CD4-positive, alpha-beta T cell treated with Interleukin-12 subunit alpha and Interleukin-12 subunit beta, for 1 hour (primary cell): Measurements from ENCODE around the gene GLYR1.
A peak's percentile ranks its signal among the peaks of the same experiment; 100 is the strongest.

Experiments used
- DNase-seq: peaks from one replicate; pipeline ENCODE4 v3.0.0-alpha.2; 2020

GLYR1 gene

DNA sequence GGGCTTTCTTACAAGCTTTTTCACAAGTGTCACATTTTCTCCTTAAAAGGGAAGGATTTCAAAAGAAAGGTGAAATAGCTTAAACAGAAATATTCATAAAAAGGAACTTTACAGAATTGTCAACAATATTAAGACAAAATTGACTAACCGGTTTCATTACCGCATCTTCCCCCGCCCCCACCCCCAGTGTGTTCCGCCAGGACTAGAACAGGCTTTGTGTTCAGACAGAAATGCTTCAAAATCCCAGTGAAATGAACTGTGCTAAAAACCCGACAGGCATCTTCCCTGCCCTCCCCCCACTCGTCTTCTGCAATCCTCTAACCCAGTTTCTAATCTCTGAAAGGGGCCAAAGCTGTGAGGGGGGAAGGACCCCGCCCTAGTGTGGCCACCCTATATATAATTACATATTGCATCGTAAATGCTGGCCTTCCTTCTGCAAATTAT lies 43.7 kb downstream of the GLYR1 start:
- DNase-seq = no peak

DNA sequence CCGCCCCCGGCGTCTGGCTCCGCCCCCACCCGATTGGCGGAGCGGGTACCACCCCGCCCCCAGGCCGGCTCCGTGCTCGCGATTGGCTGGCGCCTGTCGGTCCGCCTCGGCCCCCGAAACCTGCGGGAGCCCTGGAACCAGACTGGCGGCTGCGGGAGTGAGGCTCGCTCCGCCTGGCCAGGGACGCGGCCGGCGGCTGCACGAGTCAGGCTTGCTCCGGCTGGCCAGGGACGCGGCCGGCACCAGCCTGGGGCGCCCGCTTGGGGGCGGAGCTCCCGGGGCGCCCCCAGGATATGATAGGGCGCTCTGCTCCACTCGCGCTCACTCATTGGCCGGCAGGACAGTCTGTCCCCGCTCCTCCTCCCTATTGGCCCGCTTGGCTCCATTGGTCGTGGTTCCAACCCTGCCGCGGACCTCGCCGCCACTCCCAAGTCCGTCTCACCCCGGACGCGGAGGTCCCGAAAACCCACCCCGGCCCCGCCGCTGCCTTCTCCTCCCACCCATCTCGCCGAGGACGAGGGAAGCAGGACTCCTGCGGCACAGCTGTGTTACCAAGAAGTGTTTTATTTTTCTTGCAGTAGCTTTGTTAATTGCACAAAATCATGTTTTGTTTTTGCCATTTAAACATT lies 44.3 kb downstream of the GLYR1 start:
- DNase-seq = peak; percentile 88

DNA sequence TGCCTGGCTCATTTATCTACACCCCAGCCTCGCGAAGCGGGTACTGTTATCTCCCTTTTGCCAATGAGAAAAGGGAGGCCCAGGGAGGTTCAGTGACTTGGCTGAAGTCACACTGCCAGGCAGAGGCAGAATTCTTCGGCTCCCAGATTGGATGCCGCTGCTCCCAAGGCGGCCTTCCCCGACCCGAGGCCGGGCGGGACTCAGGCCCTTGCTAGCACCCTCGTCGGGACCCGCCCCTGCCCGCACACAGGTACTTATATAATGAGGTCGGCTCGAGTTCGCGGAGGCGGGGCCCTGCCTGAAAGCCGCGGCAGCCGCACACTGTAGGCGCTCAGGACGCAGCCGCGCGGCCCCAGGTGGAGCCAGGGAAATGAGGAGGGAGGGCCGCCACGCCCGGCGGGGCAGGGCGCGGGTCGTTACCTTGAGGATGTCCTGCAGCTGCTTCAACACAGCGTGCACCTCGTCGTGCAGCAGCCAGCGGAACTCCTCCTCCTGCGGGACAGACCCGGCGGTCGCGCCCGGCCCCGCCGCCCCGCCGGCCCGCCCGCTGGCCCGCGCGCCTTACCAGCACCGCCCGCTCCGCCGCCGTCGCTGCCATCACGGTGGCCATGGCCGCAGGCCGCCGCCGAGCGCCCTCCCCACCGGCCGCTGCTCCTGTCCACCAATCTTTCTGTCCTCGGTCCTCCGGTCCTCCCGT lies 45.0 kb downstream of the GLYR1 start, which contains the start of gene ROGDI:
TSS of gene ROGDI (minus strand) at position 672 of the 697 bp plus-strand sequence. CDS start at position 610, 62 bp downstream.
- DNase-seq = peak; percentile 90

GRCh38 chr16:4801051-4801961 lies 45.8 kb downstream of the GLYR1 start:
- no peak for DNase-seq

GRCh38 chr16:4800290-4801041 lies 46.6 kb downstream of the GLYR1 start:
- no peak for DNase-seq

DNA sequence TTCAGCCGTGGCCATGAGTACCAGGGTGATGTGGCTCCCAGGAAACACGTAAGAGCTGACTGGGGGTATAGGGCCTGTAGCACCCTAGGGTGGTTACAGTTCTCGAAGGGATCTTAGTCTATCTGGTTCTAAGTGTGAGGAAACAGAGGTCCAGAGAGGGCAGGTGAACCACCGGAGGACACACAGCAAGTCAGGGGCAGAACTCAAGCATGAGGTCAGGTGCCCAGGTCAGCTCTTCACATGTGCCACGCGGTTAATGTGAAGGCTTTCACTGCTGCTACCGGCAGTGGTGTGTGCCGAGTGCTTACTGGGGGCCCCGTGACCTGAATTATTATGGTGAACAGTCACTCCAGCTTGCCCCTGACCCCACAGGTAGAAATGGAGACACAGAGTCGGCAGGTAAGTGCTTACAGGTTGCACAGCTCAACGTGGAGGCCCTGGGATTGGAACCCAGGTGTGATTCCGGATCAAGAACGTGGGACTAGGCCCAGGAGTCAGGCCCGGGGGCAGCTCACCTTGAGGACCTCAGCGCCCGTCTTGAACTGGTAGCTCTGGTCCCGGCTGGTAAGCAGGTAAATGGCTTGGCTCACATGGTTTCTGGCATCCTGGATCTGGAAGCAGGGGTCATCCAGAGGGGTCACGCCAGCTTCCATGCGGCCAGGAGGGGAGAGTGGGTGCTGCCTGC lies 47.8 kb downstream of the GLYR1 start:
- DNase-seq = no peak

- no peak for DNase-seq
Observed at GRCh38 chr16:4798456-4798855, 48.6 kb downstream of the GLYR1 start.

DNA sequence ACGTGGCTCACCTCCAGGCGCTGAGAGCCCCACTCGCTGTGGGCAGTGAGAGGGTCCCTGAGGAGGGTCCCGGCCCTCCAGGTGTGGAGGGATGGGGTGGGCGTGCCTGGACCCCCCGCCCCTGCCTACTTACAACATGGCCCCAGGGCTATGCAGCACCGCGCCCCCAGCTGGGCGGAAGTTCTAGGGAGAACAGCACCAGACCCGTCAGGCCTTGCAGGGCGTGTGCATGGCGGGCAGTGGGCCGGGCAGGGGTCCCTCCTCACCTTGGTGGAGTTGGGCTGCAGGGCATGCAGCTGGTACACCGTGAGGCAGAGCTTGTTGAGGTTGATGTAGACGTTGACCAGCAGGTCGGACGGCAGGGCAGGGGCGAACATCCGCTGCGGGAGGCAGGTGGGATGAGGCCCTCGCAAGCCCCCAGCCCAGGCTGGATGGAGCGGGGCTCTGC lies 49.3 kb downstream of the GLYR1 start:
- no peak for DNase-seq

DNA sequence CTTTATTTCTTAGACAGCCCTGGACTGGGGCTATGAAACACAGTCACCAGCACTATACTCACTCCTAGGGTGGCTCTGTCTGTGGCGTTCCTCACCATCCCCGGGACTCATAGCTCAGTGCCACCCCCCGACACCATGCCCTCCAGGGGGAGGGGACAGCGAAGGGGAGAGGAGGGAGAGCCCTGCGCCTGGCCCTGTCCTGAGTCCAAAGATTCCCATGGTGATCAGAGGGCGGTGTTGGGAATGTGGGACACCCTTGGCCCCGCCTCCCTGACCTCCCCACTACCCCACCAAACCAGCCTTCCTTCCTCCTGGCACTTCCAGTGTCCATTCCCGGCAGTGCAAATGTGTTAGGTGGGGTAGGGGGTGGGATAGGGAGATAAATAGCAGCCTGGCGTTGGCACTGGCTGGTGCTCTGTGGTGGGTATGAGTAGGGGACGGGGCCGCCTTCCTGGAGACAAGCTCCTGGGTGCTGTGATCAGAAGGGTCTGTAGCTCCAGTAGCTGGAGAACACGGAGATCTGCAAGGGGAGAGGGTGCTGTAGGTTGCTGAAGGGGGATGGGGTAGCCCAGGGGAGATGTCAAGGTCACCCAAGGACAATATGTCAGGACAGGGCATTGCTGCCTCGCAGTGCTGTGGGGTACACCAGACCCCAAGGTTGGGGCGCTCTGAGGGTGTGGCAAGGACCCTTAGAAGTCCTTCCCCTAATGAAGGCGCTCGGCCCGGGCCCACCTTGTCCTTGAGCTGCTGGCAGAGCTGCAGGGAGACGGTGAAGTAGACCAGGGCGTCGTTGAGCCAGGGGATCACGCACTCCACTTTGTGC lies 49.9 kb downstream of the GLYR1 start:
- no peak for DNase-seq

GRCh38 chr16:4795828-4796572 lies 51.1 kb downstream of the GLYR1 start:
- DNase-seq = no peak

GRCh38 chr16:4795181-4795827 lies 51.8 kb downstream of the GLYR1 start, which contains the start of gene SMIM22:
Gene SMIM22, plus strand, starts transcription at chr16:4795369. Its CDS starts 366 bp downstream, at chr16:4795735.
- DNase-seq = no peak

DNA sequence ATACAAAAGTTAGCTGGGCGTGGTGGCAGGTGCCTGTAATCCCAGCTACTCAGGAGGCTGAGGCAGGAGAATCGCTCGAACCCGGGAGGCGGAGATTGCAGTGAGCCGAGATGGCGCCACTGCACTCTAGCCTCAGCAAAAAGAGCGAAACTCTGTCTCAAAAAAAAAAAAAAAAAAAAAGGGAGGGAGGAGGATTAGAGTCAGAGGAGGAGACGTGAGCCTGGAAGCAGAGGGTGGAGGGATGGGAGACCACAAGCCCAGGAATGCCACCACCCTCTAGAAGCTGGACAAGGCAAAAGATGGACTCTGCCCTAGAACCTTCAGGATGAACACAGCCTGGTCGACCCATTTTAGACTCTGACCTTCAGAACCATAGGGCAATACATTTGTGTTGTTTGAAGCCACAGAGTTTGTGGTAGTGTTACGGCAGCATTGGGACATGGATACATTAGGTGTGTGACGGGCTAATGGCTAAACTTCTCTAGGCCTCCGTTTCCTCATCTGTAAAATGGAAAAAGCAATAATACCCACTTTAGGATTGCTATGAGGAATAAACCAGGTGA lies 54.1 kb downstream of the GLYR1 start:
- no peak for DNase-seq

- no peak for DNase-seq
Observed at GRCh38 chr16:4790871-4791270, 56.2 kb downstream of the GLYR1 start.

- no peak for DNase-seq
Observed at GRCh38 chr16:4790261-4790660, 56.8 kb downstream of the GLYR1 start.

DNA sequence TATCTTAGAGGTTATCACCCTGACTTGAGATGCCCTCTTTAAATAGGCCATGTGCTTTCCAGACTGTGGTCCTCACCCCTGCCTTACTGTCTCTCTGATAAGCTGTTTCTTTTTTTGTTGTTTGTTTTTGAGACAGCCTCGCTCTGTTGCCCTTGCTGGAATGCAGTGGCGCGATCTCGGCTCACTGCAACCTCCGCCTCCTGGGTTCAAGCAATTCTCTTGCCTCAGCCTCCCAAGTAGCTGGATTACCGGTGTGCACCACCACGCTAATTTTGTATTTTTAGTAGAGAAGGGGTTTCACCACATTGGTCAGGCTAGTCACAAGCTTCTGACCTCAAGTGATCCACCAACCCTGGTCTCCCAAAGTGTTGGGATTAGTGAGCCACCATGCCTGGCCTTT lies 58.2 kb downstream of the GLYR1 start:
- no peak for DNase-seq

DNA sequence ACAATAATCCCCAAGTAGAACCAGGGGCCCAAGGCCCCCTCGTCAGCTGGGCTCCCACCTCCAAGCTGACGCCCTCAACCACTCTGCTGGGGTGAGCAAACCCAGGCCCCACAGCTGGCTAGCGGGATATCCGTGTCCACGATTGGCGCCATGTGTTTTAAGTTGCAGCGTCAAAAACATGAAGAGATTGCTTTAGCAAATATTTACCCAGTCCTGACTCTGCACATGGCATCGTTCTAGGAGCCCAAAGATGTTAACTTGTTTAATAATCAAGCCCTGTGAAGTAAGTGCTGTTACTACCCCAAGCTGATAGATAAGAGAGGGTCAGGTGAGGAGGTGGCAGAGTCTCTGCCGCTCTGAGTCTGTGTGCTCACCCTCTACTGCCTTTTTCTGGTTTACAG lies 58.6 kb downstream of the GLYR1 start:
- DNase-seq = no peak

- no peak for DNase-seq
Observed at GRCh38 chr16:4787627-4788482, 59.2 kb downstream of the GLYR1 start, which contains the start of gene SEPTIN12. Gene SEPTIN12, minus strand, starts transcription at chr16:4788345. Its CDS starts 700 bp downstream, at chr16:4787645.

- DNase-seq = no peak
Observed at GRCh38 chr16:4787068-4787467, 60.0 kb downstream of the GLYR1 start.
